PC-9 (cell line): ENCODE results near the gene KIFC3. TPM values are rescaled to one million over a fixed set of nuclear protein-coding genes. Genes with fewer than 3 reads are reported as not detected.

Experiments
- BruUV-seq: library from RNA; stranded (reverse); fragments of 400-500 nt; replicated peaks from 2 replicates; lab custom pipeline; 2021; lab: Mats Ljungman, UMichigan
- CTCF ChIA-PET: fragments of 300-600 bp; sonication (Branson Sonifier 250); formaldehyde crosslinking; loops from one replicate; lab custom pipeline; 2022; ENCODE audit warnings: antibody characterized with exemption; lab: Charles Lee
- POLR2A ChIA-PET: fragments of 300-600 bp; sonication (Branson Sonifier 250); formaldehyde crosslinking; loops from one replicate; lab custom pipeline; 2022; ENCODE audit warnings: antibody characterized with exemption; ENCODE audit not compliant: unreplicated experiment; lab: Charles Lee
- DNase-seq, 2 experiments: peaks; one replicate each; pipeline versions ENCODE4 v3.0.0 to v3.0.0-alpha.2; 2015 to 2022; ENCODE audit warnings: mixed read lengths in 1 of 2
- H2AFZ ChIP-seq: fragments of 200-600 bp; sonication (generic); 2 replicates; pipeline ENCODE4 v1.8.1; 2017; ENCODE audit warnings: antibody characterized with exemption
- H3F3A ChIP-seq: fragments of 200-600 bp; sonication (generic); 2 replicates; pipeline ENCODE4 v1.8.1; 2017; ENCODE audit warnings: antibody characterized with exemption, mild to moderate bottlenecking, low read depth; ENCODE audit not compliant: insufficient read depth
- H3K27ac ChIP-seq: fragments of 200-600 bp; sonication (generic); 2 replicates; pipeline ENCODE4 v1.6.1; 2016; ENCODE audit warnings: mixed run types
- H3K27me3 ChIP-seq: fragments of 200-600 bp; sonication (generic); 2 replicates; pipeline ENCODE4 v1.6.1; 2016; ENCODE audit warnings: low read depth, mixed run types; ENCODE audit not compliant: insufficient read depth
- H3K36me3 ChIP-seq: fragments of 200-600 bp; sonication (generic); 2 replicates; pipeline ENCODE4 v1.6.1; 2016; ENCODE audit warnings: low read depth, mixed run types
- H3K4me1 ChIP-seq: fragments of 200-600 bp; sonication (generic); replicated peaks from 2 replicates; pipeline ENCODE4 v1.6.1; 2016; ENCODE audit warnings: mixed run types; ENCODE audit not compliant: insufficient read depth
- H3K4me2 ChIP-seq: fragments of 200-600 bp; sonication (generic); 2 replicates; pipeline ENCODE4 v1.6.1; 2017; ENCODE audit warnings: mixed run types
- H3K4me3 ChIP-seq: fragments of 200-600 bp; sonication (generic); 2 replicates; pipeline ENCODE4 v1.6.1; 2016; ENCODE audit warnings: mixed run types
- H3K79me2 ChIP-seq: fragments of 200-600 bp; sonication (generic); 2 replicates; pipeline ENCODE4 v1.6.1; 2017; ENCODE audit warnings: low read depth, mixed run types
- H3K9me2 ChIP-seq: fragments of 200-600 bp; sonication (generic); 2 replicates; pipeline ENCODE4 v1.8.1; 2017; ENCODE audit warnings: mild to moderate bottlenecking; ENCODE audit not compliant: insufficient read depth
- H3K9me3 ChIP-seq: fragments of 200-600 bp; sonication (generic); 2 replicates; pipeline ENCODE4 v1.8.1; 2016; ENCODE audit warnings: low read depth; ENCODE audit not compliant: insufficient read depth
- H4K20me1 ChIP-seq: fragments of 200-600 bp; sonication (generic); 2 replicates; pipeline ENCODE4 v1.8.1; 2017; ENCODE audit not compliant: insufficient read depth
- EZH2 ChIP-seq: fragments of 200-600 bp; sonication (generic); IDR thresholded peaks from 2 replicates; pipeline ENCODE4 v1.8.0; 2017; ENCODE audit warnings: antibody characterized with exemption, low read depth
- intact Hi-C: fragments of 100-400 bp; cut with micrococcal nuclease; formaldehyde crosslinking; loops from one replicate; pipeline ENCODE4 v1.10.0; 2022; ENCODE audit not compliant: unreplicated experiment
- total RNA-seq: library from RNA; stranded (reverse); gene quantifications from 2 replicates; pipeline ENCODE4 v1.2.3, GENCODE V29; 2021
- TF ChIP-seq, protein P1 (sequence below): fragments of 200-600 bp; sonication (generic); conservative IDR thresholded peaks from 2 replicates; pipeline ENCODE4 v1.6.1; 2017; ENCODE audit warnings: mixed run types, antibody characterized with exemption, mild to moderate bottlenecking, moderate library complexity

Gene KIFC3
- total RNA-seq, 1 experiment from 2014 or later = 52.5 TPM

DNA sequence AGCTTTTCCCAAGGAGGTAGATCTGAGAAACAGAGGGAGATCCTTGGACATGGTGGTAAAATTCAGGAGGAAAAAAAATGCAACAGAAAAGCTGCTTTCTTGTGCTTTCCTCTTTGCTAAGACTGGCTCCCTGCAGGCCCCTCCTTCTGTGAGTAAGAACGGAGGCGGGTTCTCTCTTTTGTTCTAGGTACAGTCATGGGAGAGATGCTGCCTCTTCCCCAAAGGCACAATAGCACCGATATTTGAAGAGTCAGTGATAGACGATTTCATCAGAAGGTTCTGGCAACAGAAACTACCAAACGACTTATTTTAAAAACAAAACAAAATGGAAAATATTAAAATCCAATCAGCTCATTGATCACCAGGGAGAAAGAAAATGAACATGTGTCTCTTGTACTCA, 32.6 kb upstream of the KIFC3 start:
- Histone ChIP-seq H3K9me3 (no peaks in the 10 kb centered on the region), H3K79me2 (no peaks in the 10 kb centered on the region), H3K4me2 (peak overlapping the region; percentile 37), H3K4me3 (no peak overlapping the region), H2AFZ (no peak overlapping the region), H4K20me1 (no peaks in the 10 kb centered on the region), H3K4me1 (peaks cover 40% of the 10 kb centered on the region), H3F3A (peaks cover 24% of the 10 kb centered on the region), H3K9me2 (no peaks in the 10 kb centered on the region), H3K27me3 (no peaks in the 10 kb centered on the region), H3K27ac (peak overlapping the region; percentile 74), H3K36me3 (no peaks in the 10 kb centered on the region)
- TF ChIP-seq, protein P1, sequence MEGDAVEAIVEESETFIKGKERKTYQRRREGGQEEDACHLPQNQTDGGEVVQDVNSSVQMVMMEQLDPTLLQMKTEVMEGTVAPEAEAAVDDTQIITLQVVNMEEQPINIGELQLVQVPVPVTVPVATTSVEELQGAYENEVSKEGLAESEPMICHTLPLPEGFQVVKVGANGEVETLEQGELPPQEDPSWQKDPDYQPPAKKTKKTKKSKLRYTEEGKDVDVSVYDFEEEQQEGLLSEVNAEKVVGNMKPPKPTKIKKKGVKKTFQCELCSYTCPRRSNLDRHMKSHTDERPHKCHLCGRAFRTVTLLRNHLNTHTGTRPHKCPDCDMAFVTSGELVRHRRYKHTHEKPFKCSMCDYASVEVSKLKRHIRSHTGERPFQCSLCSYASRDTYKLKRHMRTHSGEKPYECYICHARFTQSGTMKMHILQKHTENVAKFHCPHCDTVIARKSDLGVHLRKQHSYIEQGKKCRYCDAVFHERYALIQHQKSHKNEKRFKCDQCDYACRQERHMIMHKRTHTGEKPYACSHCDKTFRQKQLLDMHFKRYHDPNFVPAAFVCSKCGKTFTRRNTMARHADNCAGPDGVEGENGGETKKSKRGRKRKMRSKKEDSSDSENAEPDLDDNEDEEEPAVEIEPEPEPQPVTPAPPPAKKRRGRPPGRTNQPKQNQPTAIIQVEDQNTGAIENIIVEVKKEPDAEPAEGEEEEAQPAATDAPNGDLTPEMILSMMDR = no peak
- TF ChIP-seq EZH2 = no peak
- CTCF ChIA-PET = interaction anchor here (0.6 kb wide), 1 partner anchor 43 kb away, joined by 3 read pairs; no protein-coding TSS in a partner anchor
- DNase-seq = peak in 1 of 2 experiments; percentile 62
- BruUV-seq = no TSS peak
- intact Hi-C loops = no loop called here
- POLR2A ChIA-PET = interaction anchor here (0.6 kb wide), 1 partner anchor 897 kb away, joined by 4 read pairs; no protein-coding TSS in a partner anchor

DNA sequence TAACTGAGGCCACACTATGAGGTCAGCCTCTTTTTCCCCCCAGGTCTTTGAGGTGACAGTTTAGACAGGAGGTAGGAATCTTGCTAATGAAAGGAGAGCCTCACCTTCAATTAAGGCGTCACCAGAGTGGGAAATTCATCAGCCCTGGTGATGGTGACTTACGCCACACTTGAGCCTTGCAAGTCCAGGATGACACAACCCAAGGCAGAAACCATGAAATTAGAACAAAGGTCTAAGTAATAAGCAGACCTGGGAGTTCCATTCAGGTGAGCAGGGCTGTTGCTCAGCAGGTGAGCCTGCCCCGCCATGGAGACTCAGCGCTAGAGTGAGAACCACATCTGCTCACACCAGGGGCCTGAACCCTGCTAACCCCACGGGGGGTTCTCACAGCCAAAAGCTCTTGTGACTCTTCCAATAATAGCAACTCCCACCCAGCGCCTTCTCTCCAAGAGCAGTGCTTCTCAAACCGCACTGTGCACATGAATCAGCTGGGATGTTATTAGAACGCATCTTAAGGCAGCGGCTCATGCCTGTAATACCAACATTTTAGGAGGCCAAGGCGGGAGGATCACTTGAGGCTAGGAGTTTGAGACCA, 28.7 kb upstream of the KIFC3 start:
- no peaks in the 10 kb centered on the region for H4K20me1 ChIP-seq
- no peaks in the 10 kb centered on the region for H3K9me2 ChIP-seq
- no peak overlapping the region for H2AFZ ChIP-seq
- no peaks in the 10 kb centered on the region for H3K36me3 ChIP-seq
- peaks cover 60% of the 10 kb centered on the region for H3K4me1 ChIP-seq
- H3K27me3 ChIP-seq = no peaks in the 10 kb centered on the region
- H3K4me3 ChIP-seq = no peak overlapping the region
- no peaks in the 10 kb centered on the region for H3K9me3 ChIP-seq
- H3K79me2 ChIP-seq = no peaks in the 10 kb centered on the region
- TF ChIP-seq EZH2 = no peak
- TF ChIP-seq, protein P1 = no peak
- no TSS peak for BruUV-seq
- H3F3A ChIP-seq = peaks cover 30% of the 10 kb centered on the region
- peak overlapping the region; percentile 92 for H3K27ac ChIP-seq
- intact Hi-C loops = no loop called here
- DNase-seq = peak; percentile 41 to 98
- ChIA-PET CTCF (interaction anchor here (0.7 kb wide), 1 partner anchor 928 kb away, joined by 4 read pairs; no protein-coding TSS in a partner anchor), POLR2A (interaction anchor here (0.7 kb wide), 1 partner anchor 24 kb away, joined by 3 read pairs; no protein-coding TSS in a partner anchor)
- H3K4me2 ChIP-seq = peak overlapping the region; percentile 66

DNA sequence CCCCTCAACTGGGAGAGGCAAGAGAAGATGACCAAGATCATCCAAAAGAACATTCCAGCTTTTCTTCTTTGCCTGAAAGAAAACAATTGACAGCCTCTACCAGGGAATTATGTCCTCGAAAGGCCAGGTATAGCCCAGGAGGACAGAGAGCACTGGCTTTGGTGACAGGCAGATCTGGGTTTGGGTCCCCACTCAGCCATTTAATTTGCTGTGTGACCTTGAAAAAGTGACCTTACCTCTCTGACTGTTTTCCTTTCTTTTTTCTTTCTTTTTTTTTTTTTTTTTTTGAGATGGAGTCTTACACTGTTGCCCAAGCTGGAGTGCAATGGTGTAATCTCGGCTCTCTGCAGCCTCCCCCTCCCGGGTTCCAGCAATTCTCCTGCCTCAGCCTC, 27.7 kb upstream of the KIFC3 start:
- Histone ChIP-seq H4K20me1 (no peaks in the 10 kb centered on the region), H3K27ac (peak overlapping the region; percentile 92), H2AFZ (no peak overlapping the region), H3K9me2 (no peaks in the 10 kb centered on the region), H3K79me2 (no peaks in the 10 kb centered on the region), H3K4me1 (peaks cover 60% of the 10 kb centered on the region), H3K27me3 (no peaks in the 10 kb centered on the region), H3K4me2 (peak overlapping the region; percentile 66), H3F3A (peaks cover 30% of the 10 kb centered on the region), H3K9me3 (no peaks in the 10 kb centered on the region), H3K36me3 (no peaks in the 10 kb centered on the region), H3K4me3 (no peak overlapping the region)
- DNase-seq = no peak
- CTCF ChIA-PET = no interaction called here
- TF ChIP-seq EZH2 = no peak
- TF ChIP-seq, protein P1 = no peak
- POLR2A ChIA-PET = no interaction called here
- intact Hi-C loops = no loop called here
- BruUV-seq = no TSS peak
